Limb (tissue), 2 donors: ENCODE data around the gene KNDC1.
"Not testable (repeated sequence)": the region's sequence is repeated elsewhere in the genome, so short reads cannot be mapped to it uniquely, and the experiment has no call there.

Experiments used
- DNase-seq, 2 donors: peaks; one replicate each; pipeline ENCODE4 v3.0.0-alpha.2; 2016; ENCODE audit errors: extremely low spot score in 2 of 2

Gene KNDC1

GRCh38 chr10:133221331-133221730 is 61.3 kb downstream of the KNDC1 start:
- DNase-seq, result no peak

- DNase-seq, result not testable (repeated sequence)
Observed at GRCh38 chr10:133221756-133222155, 61.7 kb downstream of the KNDC1 start.

DNA sequence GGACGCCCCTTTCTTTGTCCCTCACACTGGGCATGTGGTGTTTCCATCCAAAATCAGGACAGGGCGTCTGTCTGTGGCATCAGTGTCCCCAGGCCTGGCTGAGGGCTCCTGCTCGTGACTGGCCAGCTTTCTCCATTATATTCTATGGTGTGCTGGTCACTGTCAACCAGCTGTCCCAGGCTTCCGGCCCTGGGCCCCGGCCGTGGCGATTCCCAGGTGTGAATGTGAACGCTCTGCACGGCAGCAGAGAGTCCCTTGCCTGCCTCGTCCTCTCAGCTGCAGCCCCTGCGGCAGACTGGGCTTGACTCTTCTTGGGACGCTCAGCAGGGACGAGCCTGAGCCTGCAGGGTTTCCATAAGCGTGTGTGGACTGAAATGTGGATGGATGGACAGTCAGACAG is 64.1 kb downstream of the KNDC1 start:
- no peak for DNase-seq

GRCh38 chr10:133224756-133225372 is 64.8 kb downstream of the KNDC1 start:
- DNase-seq, result no peak

DNA sequence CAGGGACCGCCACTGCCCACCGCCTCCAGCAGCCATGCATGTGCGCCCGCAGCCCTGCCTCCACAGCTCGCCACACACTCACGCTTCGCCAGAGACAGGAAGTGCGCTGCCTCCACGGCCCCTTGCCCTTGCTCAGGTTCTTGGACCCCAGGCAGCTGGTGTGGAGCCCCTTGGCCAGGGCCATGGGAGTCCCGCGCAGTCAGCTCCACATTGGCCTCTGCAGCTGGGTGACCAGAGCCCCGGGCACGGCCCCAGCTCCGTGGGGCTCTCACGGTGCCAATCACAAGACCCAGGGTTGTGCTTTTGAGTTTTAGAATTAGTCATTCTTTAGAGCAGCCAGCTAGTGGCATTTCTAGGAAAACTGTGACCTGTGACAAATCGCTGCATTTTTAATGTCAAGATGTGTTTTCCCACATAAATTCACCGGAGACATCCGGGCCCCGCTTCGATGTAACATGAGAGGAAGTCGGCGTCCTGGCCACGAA is 65.7 kb downstream of the KNDC1 start:
- no peak for DNase-seq

GRCh38 chr10:133226251-133226808 is 66.3 kb downstream of the KNDC1 start:
- DNase-seq, result no peak

DNA sequence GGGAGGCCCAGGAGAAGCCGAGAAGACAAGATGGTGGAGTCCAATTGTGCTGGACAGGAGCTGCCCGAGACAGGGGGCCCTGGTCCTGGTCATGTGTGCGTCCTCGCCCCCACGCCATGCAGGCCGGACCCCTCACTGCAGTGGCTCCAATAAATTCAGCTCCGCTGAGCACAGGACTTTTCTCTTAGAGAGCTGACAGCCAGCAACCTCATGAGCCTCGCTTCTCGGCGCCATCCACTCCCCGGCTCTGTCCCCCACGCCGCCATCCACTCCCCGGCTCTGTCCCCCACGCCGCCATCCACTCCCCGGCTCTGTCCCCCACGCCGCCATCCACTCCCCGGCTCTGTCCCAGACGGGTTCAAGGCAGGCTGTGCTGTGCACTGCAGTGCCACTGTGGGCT is 67.2 kb downstream of the KNDC1 start:
- no peak for DNase-seq

DNA sequence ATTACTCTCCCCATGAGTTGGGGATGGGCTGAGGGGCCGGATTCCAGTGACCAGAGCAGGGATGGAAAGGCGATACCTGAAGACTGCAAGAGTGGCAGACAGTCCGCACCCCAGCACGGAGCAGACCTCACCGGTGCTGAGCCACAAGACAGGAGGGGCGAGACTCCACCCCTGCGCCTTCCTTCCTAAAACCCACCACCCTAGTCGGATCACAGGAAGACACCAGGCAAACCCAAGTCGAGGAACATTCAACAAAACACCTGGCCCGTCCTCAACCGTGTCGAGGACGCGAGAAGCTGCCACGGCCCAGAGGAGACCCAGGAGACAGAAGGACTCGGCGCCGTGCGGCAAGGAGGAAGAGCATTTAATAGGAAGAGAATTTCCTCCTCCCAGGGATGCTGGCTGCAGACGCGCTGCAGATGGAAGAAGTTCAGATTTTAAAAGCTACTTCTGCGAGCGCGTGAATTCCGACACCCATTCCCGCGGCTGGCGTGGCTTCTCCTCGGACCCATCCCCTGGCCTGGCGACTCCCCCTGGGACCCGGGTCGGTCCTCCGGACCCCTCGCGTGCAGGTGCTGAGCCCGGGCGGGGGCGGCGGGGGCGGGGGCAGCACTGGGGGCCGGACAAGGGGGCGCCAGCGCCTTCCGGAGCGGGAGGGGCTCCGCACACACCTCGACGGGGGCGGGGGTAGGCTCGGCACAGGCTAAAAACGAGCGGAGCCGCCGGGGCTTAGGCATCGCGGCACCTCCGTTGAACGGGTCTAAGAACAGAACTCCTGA is 69.4 kb downstream of the KNDC1 start:
- DNase-seq, result no peak

GRCh38 chr10:133230044-133230361 is 70.0 kb downstream of the KNDC1 start, which contains the start of gene UTF1:
Gene UTF1 (plus strand): TSS chr10:133230217. CDS start chr10:133230289, 72 bp downstream.
- DNase-seq, result no peak

DNA sequence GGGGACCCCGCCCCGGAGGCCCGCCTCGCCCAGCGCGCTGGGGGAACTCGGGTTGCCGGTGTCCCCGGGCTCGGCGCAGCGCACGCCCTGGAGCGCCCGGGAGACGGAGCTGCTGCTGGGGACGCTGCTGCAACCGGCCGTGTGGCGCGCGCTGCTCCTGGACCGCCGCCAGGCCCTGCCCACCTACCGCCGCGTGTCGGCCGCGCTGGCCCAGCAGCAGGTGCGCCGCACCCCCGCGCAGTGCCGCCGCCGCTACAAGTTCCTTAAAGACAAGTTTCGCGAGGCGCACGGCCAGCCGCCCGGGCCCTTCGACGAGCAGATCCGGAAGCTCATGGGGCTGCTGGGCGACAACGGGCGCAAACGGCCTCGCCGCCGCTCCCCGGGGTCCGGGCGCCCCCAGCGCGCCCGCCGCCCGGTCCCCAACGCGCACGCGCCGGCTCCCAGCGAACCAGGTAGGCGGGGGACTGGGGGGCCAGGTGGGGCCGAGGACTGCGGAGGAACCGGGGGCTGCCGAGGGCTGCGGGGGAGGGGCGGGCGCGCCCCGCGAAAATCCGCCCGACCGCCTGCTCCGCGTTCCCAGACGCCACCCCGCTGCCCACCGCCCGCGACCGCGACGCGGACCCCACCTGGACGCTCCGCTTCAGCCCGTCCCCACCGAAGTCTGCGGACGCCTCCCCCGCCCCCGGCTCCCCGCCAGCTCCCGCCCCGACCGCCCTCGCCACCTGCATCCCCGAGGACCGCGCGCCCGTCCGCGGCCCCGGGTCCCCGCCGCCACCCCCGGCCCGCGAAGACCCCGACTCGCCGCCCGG is 70.6 kb downstream of the KNDC1 start:
- peak in 1 of 2 donors; percentile 67 for DNase-seq

- no peak for DNase-seq
Observed at GRCh38 chr10:133231244-133231945, 71.4 kb downstream of the KNDC1 start.

DNA sequence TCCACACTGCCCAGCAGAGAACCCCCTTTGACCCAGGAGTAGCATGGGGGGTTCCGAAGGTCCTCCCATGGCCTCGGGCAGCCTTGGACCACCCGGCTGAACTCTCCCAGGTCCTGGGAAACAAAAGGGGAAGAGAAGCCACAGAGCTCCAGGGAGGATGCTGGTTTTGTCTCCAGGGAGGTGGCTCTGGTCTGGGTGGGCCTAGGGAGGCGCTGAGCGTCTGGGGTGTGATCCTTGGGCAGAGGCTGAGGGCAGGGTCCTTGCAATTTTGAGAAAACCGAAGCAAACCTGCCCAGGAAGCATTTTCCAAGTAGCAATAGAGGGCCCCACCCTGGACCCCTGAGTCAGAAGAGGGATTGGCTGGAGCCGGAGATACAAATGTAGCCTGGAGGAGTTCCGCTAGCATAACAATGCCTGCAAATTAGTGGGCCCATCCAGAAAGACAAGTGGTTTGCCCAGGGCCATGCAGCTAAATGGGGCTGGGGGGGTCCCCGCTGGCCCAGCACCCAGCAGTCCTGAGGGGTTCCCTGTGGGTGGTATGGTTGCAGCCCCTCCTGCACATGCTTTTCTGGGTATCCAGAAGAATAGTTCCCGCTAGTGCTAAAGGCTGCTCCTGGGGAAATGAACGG is 72.0 kb downstream of the KNDC1 start:
- DNase-seq, result no peak

- not testable (repeated sequence) for DNase-seq
Observed at GRCh38 chr10:133234796-133235195, 74.8 kb downstream of the KNDC1 start.

DNA sequence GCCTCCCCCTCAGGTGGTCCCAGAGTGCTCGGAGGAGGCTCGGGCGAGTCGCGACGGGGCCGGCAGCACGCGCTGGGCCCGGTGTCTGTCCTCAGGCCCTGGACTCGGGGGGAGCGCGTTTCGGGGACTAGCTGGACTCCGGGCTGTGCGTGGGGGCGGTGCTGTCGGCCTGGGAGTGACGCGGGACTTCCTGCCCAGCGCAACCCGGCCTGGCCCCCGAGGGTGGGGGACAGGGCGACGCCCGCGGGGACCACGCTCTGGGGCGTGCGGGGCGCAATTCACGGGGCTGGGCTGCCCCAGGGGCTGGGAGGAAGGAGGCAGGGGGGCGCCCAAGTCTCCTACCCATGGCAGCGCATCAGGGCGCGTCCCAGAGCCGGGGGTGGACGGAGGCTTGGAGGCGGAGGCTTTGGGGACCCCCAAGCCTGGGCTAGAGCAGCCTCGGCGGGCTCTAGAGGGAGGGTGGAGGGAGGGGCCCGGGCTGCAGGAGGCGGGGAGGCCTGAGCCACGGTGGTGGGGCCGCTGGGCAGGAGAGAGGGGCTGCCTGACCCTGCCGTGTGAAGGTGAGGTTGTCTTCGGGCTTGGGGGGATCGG is 75.3 kb downstream of the KNDC1 start:
- DNase-seq, result no peak

DNA sequence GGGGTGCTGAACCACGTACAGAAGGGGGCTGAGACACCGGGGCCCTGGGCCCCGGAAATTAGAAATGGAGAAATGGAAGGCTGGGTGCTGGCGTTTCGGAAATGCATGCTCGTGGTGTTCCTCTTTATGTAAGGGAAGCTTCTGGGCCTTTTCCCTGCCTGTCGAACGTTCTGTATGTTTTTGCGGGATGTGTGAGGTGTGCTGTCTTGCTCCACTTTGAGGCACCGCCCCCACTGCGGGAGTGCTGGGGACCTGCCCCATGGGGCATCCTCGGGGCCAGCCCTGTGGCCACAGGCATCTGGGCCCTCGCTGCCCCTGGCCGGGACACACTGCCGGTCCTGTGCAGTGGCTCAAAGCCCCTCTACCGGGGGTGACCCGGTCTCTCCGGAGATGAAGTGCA is 75.9 kb downstream of the KNDC1 start:
- no peak for DNase-seq

- DNase-seq, result no peak
Observed at GRCh38 chr10:133236401-133237240, 76.6 kb downstream of the KNDC1 start.

DNA sequence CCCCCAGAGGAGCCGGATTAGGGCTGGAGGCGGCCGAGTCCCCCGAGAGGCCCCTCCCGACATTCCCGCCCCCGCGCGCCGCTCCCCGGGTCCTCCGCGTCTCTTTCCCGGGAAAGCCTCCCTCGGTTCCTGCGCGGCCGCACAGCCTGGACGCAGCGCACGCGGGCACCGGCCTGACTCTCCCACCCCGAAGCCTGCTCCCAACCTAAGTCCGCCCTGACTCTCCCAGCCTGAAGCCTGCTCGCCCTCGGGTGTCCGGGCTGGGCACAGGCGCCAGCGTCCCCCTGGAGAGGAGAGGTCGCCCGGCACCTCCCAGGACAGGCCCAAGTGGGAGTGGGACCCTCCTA is 77.2 kb downstream of the KNDC1 start:
- DNase-seq, result no peak

DNA sequence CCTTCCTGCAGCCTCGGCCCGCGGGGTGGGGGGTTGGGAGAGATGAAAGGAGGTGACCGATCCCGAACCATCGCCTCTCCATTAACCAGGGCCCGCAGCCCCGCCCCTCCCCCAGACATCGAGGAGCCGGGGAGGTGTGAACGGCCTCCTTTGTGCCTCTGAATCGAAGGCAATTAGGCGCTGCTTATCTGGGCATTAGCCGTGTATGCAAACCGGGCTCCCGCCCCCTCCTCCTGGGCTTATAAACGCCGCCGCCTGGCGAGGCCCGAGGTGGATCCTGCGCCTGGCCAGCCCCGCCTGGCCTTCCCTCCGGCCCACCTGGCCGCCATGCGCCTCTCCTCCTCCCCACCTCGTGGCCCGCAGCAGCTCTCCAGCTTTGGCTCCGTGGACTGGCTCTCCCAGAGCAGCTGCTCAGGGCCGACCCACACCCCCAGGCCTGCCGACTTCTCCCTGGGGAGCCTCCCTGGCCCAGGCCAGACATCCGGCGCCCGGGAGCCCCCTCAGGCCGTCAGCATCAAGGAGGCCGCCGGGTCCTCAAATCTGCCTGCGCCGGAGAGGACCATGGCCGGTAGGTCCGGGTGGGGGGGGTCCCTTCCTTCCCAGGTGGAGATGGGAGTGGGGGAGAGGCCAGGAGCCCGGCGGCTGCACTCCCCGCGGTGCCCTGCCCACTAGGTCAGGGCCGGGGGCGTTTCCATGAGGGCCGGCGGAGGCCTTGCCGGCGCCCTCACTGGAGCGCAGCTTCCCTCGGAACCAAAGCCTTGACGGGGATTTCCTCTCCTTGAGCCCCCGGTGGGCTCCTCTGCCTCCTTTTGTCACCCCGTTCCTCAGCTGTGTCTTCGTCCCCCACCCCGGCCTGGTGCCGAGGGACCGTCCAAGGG is 77.8 kb downstream of the KNDC1 start, which contains the start of gene VENTX:
Gene VENTX, plus strand, starts transcription at position 268 of the 878 bp plus-strand sequence. Its CDS starts 60 bp downstream, at position 328.
- no peak for DNase-seq

- DNase-seq, result no peak
Observed at GRCh38 chr10:133238466-133238804, 78.4 kb downstream of the KNDC1 start.
